ENCODE data around the gene UBE2D4. TPM values are rescaled to one million over a fixed set of nuclear protein-coding genes. Genes with fewer than 3 reads are reported as not detected.

The UBE2D4 gene
- polyA plus RNA-seq, 4 donors, result 18.7 to 26.8 (median 21.3) TPM

Other genes with a start within 250 kb of the UBE2D4 start
- 10 to 100 TPM; 45.9 to 76.8 (median 68.4) TPM for gene COA1, start 196.9 kb upstream of the UBE2D4 start, polyA plus RNA-seq (ENCODE audit: insufficient read length in 4 of 4)
- 10 to 100 TPM; 41.8 to 57.2 (median 48.9) TPM for gene BLVRA, start 167.8 kb upstream of the UBE2D4 start, polyA plus RNA-seq (ENCODE audit: insufficient read length in 4 of 4)
- gene MRPS24, start 56.9 kb upstream of the UBE2D4 start, polyA plus RNA-seq (ENCODE audit: insufficient read length in 4 of 4), result 10 to 100 TPM; 54.0 to 97.7 (median 71.3) TPM
- gene URGCP, start 19.8 kb upstream of the UBE2D4 start, polyA plus RNA-seq (ENCODE audit: insufficient read length in 4 of 4), result 10 to 100 TPM; 28.7 to 39.6 (median 30.6) TPM
- 1 to 10 TPM in 2 of 4 donors, under 1 TPM in 2; 0.60 to 1.2 (median 0.98) TPM for gene SPDYE1, start 71.5 kb downstream of the UBE2D4 start, polyA plus RNA-seq (ENCODE audit: insufficient read length in 4 of 4)
- gene DBNL, start 118.3 kb downstream of the UBE2D4 start, polyA plus RNA-seq (ENCODE audit: insufficient read length in 4 of 4), result 10 to 100 TPM; 58.3 to 78.7 (median 64.2) TPM
- gene PGAM2, start 139.1 kb downstream of the UBE2D4 start, polyA plus RNA-seq (ENCODE audit: insufficient read length in 4 of 4), result 1 to 10 TPM in 3 of 4 donors, under 1 TPM in 1; 0.26 to 2.8 (median 1.6) TPM
- 10 to 100 TPM; 10.9 to 33.8 (median 19.7) TPM for gene POLM, start 156.1 kb downstream of the UBE2D4 start, polyA plus RNA-seq (ENCODE audit: insufficient read length in 4 of 4)
- gene AEBP1, start 177.9 kb downstream of the UBE2D4 start, polyA plus RNA-seq (ENCODE audit: insufficient read length in 4 of 4), result 100 to 1,000 TPM in 1 of 4 donors, 10 to 100 TPM in 3; 64.8 to 169 (median 78.0) TPM
- gene POLD2, start 197.1 kb downstream of the UBE2D4 start, polyA plus RNA-seq (ENCODE audit: insufficient read length in 4 of 4), result 100 to 1,000 TPM in 3 of 4 donors, 10 to 100 TPM in 1; 96.7 to 117 (median 113) TPM
- gene MYL7, start 214.9 kb downstream of the UBE2D4 start, polyA plus RNA-seq (ENCODE audit: insufficient read length in 4 of 4), result 1 to 10 TPM in 1 of 4 donors, under 1 TPM in 2, not detected in 1; 0.29 to 1.2 (median 0.45) TPM

Measured in left renal pelvis (tissue), 4 donors.